ENCODE results near the gene ALPK1.

- no peak for TF ChIP-seq HNF4A (conservative IDR thresholded peaks at IDR 0.05)
- no peak for TF ChIP-seq SP1 (IDR thresholded peaks at IDR 0.05)
- no peak for TF ChIP-seq CTCF (IDR thresholded peaks at IDR 0.05; ENCODE audit: low read depth, low read length, missing input control)
- no peak for TF ChIP-seq GABPA (IDR thresholded peaks at IDR 0.05 in 1 of 2, conservative IDR thresholded peaks at IDR 0.05 in 1 of 2)
- no peak for TF ChIP-seq YY1 (IDR thresholded peaks at IDR 0.05)
- TF ChIP-seq MAX (IDR thresholded peaks at IDR 0.05) = no peak
- TF ChIP-seq RXRA (IDR thresholded peaks at IDR 0.05) = no peak
- TF ChIP-seq REST (IDR thresholded peaks at IDR 0.05) = no peak
- no peak for TF ChIP-seq EGR1 (IDR thresholded peaks at IDR 0.05; ENCODE audit: low read depth in 2 of 2)
- TF ChIP-seq FOXA1 (IDR thresholded peaks at IDR 0.05) = no peak
- no peak for TF ChIP-seq TAF1 (conservative IDR thresholded peaks at IDR 0.05)
- TF ChIP-seq ATF3 (IDR thresholded peaks at IDR 0.05) = no peak
- no peak for TF ChIP-seq RAD21 (IDR thresholded peaks at IDR 0.05)
- TF ChIP-seq HNF4G (IDR thresholded peaks at IDR 0.05) = no peak
Observed at GRCh38 chr4:112274959-112275358, 22.2 kb upstream of the ALPK1 start.
